GM18519 (cell line): ENCODE data around the gene OGFR.

Source experiments
- ATAC-seq: cut with Tn5 transposase; IDR thresholded peaks from one replicate; pipeline ENCODE4 v1.9.1; 2021; ENCODE audit warnings: mild to moderate bottlenecking, moderate library complexity; ENCODE audit not compliant: unreplicated experiment, low FRiP score

The OGFR gene

DNA sequence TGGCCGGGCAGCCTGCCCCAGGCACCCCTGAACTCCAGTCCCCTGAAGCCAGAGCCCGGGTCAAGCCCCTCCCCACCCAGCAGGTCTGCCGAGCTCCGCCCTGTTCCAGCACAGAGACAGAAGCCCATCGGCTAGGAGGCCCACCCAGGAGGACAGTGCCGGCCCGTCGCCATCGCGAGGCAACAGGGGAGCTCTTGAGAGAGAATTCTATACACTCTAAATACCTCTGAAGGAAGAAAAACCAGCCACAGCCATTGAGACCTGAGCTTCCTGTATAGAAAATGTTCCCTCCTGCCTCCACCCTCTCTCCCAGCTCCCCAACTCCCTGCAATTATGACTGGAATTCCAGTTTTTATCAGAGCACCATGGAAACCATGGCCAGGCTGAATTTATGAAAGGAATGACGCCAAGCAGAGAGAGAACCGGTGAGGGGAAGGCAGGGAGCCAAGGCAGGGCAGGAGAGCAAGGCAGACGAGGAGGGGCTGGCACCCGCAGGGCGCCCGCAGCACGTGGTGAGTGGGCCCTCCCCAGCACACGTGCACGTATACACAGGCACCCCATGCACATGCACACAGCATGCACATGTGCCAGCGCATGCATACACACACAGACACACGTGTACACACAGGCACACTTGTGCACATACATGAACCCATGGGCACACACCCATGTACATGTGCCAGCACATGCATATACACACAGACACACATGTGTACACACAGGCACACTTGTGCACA is 35.9 kb upstream of the OGFR start:
- ATAC-seq, result no peak

DNA sequence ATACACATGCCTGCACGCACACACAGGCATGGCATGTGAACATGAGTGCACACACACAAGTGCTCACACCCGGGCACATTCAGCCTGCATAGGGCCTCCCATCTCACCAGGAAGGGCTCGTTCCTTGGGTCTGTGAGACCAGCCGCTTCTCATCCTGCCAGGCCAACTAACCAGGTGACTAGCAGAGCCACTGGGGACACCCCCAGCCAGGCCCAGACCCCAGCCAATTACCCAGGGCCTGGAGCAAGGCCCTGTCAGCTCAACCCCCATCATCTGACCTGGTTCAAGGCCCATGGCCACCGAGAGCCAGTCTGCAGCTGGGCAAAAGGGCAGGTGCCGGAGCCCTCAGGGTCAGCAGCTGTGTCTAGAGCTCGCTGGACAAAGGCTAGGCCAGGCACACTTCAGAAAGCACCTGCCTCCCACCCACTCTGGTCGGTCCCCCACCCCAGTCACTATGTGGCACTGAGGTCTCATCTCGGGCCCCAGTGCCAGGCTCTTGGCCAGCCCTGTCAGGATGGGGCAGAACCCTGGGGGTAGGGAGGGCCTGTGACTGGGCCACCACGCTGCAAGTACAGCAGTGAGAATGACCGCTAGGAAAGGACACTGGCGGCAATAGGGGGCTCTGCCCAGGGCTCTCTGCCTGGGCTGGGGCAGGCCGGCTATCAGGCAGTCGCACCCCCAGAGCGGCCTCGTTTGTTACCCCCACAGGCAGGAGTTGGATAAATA is 35.1 kb upstream of the OGFR start:
- ATAC-seq, result no peak

DNA sequence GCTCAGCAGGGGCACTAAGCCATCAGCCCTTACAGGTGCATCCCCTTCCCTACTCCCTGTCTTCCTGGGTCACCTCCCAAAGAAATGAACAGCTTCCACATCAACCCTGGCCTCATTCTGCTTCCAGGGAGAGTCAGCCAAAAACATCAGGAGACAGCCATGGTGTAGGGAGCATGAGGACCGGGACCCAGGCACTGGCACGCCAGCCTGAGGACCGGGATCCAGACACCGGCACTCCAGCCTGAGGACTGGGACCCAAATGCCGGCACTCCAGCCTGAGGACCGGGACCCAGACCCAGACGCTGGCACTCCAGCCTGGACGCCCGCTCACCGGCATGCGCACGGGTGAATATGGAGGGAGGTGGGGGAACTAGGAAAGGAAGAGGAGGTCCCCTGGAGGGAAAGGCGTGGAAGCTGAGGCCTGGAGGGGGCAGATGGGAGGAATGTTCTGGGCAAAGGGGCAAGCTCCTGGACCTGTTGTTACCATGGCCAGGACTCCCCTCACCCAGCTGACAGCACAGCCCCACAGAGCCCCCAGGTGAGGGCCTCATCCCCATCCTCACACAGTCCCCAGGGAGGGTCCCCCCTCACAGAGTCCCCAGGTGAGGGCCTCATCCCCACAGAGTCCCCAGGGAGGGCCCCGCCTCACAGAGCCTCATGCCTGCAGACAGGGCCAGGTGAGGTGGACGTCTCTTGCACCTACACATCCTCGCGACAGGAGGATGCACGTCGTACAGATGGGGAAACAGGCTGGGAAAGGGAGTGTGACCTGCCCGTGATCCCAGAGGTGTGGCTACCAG is 34.3 kb upstream of the OGFR start:
- ATAC-seq, result no peak

DNA sequence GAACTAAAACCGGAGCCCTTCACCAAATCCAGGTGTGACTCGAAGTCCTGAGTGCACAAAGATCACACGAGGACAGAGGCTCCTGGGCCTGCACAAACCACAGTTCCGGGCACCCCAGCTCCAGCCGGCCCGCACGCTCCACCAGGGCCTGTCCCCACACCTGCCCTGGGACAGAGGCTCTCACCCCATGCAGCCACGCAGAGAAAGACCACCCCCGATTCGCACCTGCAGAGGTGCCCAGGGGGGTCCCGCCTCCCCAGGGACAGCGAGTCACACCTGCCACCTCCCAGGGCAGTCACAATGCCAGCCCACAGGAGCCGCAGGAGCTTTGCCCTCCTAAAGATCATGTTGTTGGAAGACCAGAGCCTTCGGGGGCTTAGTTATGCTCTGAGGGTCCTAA is 33.7 kb upstream of the OGFR start:
- no peak for ATAC-seq

DNA sequence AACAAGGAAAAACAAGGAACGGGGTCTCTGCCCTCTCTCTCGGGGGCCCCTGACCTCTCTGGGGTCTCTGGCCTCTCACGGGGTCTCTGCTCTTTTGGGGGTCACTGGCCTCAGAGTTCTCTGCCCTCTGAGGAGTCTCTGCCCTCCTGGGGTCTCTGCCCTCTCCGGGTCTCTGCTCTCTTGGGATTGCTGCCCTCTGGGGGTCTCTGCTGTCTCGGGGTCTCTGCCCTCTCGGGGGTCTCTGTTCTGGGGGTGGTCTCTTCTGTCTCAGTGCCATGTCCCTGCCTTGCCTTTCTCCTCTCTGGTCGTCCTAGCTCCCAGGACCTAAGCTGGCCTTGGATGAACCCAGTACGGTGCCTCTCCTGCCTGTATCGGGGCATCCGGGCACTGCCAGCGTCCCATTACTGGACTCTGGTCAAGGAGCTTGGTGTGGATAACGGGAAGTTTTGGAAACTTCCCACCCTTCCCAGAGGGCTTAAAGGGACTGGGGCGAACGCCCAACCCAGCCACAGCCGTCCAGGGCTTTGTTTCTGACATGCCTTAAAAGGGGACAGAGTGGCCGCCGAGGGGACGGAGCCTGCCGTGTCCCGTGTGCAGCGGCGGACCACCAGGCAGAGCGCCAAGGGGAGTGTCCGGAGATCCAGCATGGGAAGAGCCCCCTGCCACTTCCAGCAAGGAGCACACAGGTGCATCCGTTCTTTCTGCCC is 33.1 kb upstream of the OGFR start:
- no peak for ATAC-seq

DNA sequence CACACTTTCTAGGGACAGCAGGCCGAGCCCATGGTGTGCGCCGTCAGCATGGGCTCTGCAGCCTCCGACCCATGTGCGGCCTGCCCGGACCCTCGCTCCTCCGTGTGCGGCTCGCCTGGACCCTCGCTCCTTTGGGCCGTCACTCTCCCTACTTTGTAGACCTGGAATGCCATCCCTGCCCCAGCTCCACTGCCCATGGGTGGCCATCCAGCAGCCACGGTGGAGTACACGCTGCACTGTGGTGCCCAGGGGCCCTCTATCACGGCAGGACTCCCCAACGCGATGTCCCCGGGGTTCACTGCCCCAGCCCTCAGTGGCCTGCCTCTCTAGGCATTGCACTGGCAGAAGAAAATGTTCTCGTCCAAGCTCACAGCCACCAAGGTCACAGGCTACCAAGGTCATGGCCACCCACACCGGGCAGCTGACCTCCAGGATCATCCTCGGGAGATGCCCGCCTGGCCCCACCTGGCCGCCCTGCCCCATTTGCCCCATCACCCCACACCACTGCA is 32.5 kb upstream of the OGFR start:
- no peak for ATAC-seq

DNA sequence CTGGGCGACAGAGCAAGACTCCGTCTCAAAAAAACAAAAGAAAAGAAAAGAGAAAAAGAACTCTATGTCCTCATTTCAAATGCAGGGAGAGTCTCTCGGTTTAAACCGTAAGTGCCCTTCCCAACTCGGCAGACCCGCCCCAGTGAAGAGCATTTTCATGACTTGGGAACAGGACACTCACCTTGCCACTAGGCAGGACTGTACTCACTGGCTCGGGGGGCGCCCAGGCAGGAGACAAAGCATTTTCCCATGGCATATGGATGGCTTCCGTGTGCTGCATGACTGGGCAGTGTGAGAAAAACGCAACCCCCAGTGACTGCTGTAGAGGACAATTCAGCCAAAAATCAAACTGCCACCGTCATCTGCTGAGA is 32.0 kb upstream of the OGFR start:
- ATAC-seq, result no peak

DNA sequence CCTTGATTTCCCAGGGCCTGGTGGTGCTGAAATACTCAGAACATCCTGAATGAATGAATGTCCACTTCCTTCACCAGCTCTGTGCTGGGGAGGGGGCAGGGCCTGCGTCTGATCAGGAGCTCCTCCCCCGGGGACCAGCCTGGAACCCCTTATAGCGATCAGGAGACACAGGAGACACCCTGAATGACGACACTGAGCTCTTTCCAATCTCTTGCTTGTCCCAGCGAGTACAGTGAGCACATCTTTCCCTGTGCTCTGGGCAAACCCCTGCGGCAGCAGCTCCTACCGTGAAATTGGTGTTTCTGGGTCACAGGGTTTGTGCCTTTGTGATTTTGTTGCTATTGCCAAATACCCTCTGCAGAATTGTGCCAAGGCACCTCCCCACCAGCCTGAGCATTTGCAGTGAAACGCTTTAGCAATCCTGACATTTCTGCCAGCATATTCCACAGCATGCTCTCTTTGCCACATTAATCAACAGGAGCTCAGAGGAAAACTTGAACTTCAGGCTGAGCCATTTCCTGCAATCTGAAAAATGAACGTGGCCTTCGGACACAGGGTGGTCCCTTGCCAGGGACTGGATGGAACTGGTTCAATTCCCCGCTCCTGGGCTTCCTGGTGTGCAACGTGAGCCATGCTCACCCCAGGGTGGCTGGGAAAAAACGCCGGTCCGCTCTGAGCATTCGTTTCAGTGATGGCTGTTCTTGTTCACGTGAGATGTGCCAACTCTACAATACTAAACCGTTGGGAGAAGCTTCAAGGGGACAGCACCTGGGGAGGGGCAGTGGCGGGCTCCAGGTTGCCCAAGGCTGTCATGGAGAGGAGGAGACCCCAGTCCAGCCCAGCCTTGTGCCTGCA is 31.4 kb upstream of the OGFR start:
- no peak for ATAC-seq

DNA sequence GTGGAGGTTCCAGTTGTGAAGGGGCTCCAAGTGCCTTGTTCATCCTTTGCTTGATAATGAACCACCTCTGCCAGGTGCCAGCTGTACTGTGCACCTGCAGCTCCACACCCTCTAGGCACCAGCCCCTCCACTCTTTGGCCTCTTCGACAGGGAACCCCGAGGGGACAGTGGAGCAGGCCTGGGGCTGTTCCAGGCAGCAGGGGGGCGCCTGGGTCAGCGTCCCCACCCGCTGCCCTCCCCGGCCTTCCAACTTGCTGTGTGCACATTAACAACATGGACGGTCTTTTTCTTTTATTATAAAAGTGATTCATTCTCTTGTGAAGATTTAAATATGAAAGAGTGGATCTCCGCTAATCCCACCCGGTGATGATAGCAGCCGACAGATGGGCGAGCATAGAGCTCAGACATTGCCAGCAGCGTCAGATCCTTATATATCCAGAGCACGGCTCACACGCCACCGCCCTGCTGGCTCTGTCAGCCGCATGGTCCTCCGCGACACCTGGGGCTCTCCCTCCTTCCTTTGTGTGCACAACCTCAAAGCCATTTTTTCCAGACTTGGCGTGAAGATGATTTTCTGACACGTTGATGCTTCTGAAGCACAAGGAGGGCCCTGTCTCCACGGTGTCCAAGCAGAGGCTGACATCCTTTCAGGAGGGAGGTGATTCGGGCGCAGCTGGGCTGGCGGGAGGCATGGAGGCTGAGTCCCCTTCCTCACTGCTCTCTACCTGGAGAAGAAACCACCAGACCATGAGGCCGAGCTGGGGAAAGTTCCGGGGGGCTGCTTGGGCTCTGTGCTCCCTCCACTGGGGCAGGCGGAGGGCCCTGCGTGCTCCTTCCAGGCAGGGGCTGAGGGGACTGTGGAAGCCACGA is 30.6 kb upstream of the OGFR start:
- no peak for ATAC-seq

DNA sequence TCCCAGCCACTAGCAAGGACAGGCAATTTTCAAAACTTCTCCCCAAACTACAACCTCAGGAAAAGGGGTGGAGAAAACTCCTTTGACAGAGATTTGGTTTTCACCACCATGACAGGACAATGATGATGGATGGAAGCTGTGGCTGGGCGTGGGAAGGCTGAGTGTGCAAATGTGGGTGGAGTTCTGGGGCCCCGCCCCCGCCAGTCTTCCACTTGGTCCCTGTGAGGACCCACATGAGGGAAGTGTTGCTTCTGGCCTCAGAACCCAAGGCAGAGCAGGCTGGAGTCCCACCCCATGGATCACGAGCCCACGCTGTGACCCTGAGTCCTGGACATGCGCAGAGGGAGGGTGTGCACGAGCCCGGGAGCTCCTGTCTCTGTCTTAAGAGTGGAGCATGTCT is 29.9 kb upstream of the OGFR start:
- no peak for ATAC-seq

DNA sequence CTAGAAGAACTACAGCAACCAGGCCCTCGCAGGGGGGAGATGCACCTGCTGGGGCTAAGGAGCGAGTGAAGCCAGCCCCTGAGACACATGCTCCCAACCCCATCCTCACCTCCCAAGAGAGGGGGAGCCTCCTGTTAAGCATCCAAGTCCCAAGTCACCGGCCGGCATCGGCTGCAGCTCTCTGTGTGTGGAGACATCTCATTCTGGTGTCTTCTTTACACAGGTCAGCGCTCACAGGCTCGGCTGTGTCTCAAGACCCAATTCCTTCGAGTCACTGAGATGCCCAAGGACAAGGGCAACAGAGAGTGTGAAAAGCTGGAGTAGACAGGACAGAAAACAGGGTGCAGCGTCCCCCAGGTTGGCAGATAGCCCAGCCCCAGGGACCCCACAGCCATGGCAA is 29.4 kb upstream of the OGFR start:
- no peak for ATAC-seq

DNA sequence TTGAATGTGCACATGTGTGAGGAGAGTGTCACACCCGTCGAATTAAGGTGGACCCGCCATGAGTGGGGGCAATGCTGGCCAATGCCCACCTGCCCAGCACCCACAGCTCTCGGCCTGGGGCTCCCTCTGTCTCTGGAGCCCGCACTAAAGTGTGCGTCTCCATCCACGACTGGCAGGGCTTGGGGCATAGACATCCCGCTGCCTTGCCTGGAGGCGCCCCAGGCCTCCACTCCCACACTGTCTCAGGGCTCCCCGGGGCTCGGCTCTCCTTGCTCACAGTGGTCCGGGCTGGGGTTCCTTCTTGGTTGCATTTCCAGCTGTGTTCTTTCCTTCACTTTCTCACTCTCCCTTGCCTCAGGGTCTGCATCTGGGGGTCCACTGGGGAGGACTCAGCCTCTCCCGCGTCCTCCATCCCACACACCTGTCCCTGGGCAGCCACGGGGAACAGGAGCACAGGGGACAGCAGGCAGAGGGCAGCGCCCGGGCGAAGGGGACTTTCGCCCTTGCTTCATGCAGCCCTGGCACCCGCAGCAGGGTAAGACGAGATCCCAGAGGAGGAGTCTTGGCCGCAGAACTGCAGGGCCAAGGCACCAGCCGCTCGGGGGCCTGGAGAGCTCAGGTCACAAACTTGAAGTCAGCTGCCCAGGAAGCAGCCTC is 28.5 kb upstream of the OGFR start:
- no peak for ATAC-seq

DNA sequence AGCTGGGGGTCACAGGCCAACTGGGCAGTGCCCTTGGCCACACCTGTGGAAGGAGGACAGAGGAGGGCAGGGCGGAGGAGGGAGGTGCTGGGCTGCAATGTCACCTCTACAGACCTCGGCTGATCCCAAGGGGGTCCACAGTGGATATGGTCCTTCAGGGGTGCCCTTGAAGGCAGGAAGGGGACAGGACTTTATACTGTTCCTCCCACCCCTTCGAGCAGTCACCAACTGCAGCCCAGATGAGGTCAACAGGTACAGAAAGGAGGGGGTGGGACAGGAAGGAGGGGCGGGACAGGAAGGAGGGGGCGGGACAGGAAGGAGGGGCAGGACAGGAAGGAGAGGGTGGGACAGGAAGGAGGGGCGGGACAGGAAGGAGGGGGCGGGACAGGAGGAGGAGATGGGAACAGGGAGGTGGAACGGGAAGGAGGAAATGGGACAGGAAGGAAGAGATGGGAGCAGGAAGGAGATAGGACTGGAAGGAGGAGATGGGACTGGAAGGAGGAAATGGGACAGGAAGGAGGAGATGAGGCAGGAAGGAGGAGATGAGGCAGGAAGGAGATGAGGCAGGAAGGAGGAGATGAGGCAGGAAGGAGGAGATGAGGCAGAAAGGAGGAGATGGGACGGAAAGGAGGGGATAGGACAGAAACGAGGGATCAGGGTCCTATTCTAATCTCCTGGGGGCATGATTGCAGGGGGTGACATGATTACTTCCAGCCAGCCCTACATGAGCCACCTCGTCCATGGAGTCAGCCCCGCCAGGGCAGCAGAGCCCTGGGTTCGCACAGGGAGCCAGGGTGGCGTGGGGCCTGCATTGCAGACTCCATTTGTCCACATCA is 27.7 kb upstream of the OGFR start:
- ATAC-seq, result no peak

DNA sequence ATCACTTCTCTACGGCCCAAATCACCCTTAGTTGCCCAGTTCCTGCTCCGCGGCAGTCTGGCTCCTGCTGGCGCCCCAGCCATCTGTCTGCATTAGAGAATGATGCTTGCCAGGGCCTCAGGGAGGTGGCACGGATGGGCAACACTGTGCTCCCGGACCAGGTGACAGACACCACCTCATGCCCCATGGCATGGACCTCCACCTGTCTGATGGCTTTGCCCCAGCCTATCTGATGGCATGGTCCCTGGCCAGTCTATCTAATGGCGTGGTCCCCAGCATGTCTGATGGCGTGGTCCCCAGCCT is 27.2 kb upstream of the OGFR start:
- no peak for ATAC-seq

DNA sequence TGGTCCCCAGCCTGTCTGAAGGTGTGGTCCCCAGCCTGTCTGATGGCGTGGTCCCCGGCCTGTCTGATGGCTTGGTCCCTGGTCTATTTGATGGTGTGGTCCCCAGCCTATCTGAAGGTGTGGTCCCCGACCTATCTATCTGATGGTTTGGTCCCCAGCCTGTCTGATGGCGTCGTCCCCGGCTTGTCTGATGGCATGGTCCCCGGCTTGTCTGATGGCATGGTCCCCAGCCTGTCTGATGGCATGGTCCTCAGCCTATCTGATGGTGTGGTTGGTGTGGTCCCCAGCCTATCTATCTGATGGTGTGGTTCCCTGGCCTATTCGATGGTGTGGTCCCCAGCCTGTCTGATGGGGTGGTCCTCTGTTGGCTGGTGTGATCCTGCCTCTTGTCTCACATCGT is 26.6 kb upstream of the OGFR start:
- no peak for ATAC-seq

DNA sequence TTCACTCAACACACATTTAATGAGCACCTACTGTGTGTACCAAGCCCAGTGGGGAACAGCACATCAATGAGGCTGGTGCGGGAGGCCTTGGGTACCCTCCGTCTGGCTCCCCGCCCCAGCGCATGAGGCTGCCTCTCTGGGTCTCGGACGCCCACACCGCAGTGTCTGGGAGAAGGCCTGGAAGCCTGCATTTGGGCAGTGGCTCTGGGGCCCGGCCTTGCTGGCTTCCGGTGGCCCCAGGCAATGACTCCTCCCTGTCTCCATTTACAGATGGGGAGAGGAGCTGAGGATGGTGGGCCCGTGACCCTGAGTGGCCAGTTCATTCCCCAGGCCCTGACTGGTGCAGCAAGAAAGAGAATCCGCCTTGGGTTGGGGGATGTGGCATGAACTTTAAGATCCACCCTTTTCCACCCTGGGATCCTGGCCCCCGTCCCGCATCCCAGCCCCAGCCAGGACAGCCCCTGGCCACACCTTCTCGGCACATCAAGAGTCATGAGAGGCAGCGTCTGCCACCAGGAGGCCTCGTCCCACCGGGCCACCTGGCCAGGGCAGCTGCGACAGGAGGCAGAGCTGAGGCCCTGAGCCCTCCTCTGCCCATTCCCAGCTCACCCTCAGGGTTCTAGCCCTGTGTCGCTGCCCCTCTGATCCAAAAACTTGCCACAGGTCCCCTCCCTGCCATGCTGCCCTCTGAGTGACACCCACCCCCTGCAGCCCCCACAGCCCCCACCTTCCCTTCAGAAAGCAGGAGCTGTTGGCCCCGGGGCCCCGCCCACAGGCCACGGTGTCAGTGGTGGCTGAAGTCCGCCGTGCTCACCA is 25.8 kb upstream of the OGFR start:
- ATAC-seq, result no peak

DNA sequence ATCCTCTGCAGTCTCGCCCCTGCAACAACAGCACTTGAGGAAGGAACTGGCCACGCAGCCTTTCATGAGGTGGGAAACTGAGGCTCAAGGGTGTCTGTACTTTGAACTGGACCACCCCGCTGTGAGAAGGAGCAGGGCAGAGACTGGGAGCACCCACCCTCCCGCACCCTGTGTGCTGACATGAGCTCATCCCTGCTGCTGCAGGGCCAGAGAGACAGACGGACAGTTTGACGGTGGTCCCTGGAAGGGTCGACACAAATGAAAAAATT is 25.3 kb upstream of the OGFR start:
- ATAC-seq, result no peak
